Left colon (tissue), 2 donors: ENCODE measurements around the gene CABP5. TPM values are rescaled to one million over a fixed set of nuclear protein-coding genes. Genes with fewer than 3 reads are reported as not detected.
"Not testable (repeated sequence)": the region's sequence is repeated elsewhere in the genome, so short reads cannot be mapped to it uniquely, and the experiment has no call there.

Experiments
- ATAC-seq: fragments of 200-7000 bp; cut with Tn5 transposase; one replicate; pipeline ENCODE4 v1.9.1; 2020; ENCODE audit warnings: mild to moderate bottlenecking, moderate library complexity
- DNase-seq, 2 donors: peaks; one replicate each; pipeline ENCODE4 v3.0.0-alpha.2; 2020
- intact Hi-C, 2 donors: fragments of 100-400 bp; cut with DNase I in 1 of 2; cut with micrococcal nuclease in 1 of 2; formaldehyde crosslinking; loops; one replicate each; pipeline versions ENCODE4 v1.11.2 to v1.14.0; 2022; cut with DNase I, micrococcal nuclease
- long read RNA-seq: library from polyadenylated mRNA; unstranded; transcript quantifications from one replicate; pipeline ENCODE4 v2.0.0, GENCODE V29; 2021
- total RNA-seq, 2 donors: library from RNA; stranded (reverse); fragmentation: NEBNext Ultra II Directional; extraction: Animal tissue kit (Norgen Biotek cat#: 25700); gene quantifications; one replicate each; pipeline ENCODE4 v1.2.1, GENCODE V29; 2021
- donor health status: DM: no; HTN: no; CAD: no.
- donor health status: DM: yes; HTN: yes; CAD: no.

Gene CABP5
- total RNA-seq: not detected
- long read RNA-seq: 0 reads

- DNase-seq (no peak), ATAC-seq (no peak)
- intact Hi-C loops: no loop called here
Measured at GRCh38 chr19:48043675-48044258, at the start of gene CABP5. TSS of gene CABP5 (minus strand) at chr19:48044079. CDS start at chr19:48043922, 157 bp downstream.

GRCh38 chr19:48091111-48091718, 47.3 kb upstream of the CABP5 start:
- ATAC-seq, intact Hi-C loops, DNase-seq: not testable (repeated sequence)

DNA sequence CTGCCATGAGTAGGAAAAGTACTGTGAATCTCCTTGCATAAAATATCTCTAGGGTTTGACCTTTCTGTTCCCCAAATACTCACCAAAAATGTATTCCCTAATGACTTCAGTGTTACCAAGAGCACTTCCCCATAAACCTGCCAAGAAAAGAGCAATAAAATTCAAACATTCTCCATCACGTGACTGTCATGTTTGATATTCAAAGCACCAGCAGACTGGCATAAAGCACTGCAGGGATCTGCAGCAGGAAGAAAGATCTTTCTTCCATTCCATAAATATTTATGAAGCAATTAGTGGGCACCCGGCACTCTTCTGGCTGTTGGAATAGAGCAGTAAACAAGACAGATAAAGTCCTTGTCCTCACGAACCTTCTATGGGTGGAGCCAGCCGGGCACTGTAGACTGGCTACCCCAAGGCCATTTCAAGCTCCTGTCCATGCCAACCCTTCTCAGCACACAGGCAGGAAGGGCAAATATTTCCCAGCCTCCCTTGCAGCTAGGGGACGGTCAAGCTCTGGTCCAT, 46.5 kb upstream of the CABP5 start:
- peak; percentile 92 for ATAC-seq
- peak; percentile 34 to 37 for DNase-seq
- intact Hi-C loops: no loop called here

GRCh38 chr19:48088991-48089390, 45.1 kb upstream of the CABP5 start:
- ATAC-seq, intact Hi-C loops, DNase-seq: not testable (repeated sequence)

DNA sequence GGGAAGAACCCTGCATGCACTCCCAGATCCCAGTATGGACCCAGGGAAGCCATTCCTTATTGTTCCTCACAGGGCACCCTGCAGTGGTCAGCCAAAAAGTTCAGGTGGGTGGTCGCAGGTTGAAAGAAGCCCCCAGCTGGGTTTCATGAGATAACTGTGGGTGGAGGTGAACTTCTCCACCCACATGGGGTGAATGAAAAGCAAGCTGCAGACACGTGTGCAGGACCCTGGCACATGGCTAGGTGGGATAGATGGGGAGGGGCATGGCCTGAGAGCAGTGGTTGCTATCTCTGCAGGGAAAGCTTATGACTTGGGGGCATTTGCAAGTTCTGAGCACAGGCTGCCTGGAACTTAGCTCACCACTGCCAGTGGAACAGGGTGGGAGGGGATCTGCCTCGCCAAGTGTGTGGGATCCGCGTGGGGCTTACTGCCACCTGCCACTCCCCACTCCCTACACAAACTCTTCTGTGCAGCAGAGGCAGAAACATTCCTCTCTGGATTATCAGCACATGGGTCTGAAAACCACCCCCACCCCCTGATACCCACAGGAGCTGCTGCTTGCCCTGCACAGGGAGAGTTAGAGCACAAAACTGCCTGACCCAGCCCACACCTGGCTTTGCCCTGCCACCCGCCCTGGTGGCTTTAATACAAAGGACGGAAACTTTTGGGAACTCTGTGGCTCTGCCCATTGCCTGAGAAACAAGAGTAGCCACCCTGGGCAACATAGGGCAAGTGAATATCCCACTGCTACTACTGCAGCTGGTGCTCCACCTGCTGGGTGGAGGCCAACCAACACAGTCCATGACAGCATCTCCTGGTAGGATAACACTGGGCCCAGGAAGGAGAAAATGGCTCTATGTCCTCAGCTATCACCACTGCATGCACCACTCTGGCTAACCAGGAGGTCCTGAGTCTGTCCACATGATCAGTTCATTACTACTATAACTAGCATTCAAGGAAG, 42.3 kb upstream of the CABP5 start:
- DNase-seq: no peak
- intact Hi-C loops: no loop called here
- no peak for ATAC-seq

GRCh38 chr19:48085076-48085475, 41.2 kb upstream of the CABP5 start:
- intact Hi-C loops: no loop called here
- peak; percentile 79 for ATAC-seq
- DNase-seq: peak in 1 of 2 donors; percentile 27

DNA sequence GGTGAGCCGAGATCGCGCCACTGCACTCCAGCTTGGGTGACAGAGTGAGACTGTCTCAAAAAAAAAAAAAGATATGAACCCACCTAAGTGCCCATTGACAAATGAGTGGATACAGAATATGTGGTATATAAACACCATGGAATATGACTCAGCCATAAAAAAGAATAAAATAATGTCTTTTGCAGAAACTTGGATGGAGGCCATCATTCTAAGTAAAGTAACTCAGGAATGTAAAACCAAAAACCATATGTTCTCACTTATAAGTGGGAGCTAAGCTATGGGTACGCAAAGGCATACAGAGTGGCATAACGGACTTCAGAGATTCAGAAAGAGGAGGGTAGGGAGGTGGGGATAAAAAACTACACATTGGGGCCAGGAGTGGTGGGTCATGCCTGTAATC, 37.2 kb upstream of the CABP5 start:
- ATAC-seq: no peak
- no peak for DNase-seq
- intact Hi-C loops: no loop called here

DNA sequence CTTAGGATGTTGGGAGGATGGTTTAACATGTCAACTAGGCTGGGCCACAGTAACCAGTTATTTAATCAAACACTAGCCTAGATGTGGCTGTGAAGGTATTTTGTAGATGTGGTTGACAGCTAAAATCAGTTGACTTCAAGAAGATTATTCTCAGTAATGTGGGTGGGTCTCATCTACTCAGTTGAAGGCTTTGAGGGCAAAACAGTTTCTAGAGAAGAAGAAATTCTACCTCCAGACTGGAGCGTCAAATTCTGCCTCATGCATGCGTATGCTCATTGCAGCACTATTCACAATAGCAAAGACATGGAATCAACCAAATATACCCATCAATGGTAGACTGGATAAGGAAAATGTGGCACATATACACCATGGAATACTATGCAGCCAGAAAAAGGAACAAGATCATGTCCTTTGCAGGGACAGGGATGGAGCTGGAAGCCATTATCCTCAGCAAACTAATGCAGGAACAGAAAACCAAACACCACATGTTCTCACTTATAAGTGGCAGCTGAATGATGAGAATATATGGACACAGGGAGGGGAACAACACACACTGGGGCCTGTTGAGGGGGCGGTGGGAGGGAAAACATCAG, 26.4 kb upstream of the CABP5 start:
- DNase-seq, intact Hi-C loops, ATAC-seq: not testable (repeated sequence)

DNA sequence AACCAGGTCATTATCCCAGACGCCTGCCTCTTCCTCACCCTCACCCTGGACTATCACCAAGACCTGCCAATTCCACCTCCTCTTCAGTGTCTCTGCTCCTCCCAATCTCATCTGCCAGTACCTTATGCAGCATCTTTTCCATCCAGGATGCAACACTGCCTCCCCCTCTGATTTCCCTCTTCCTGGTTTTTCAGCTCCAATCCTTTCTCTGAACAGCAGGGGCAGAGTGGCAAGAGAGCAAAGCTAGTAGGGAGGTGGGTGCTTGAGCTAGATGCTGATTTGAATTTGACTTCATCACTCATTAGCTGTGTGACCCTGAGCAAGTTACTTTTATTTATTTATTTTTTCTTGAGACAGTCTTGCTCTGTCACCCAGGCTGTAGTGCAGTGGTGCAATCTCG, 25.6 kb upstream of the CABP5 start:
- DNase-seq: no peak
- intact Hi-C loops: no loop called here
- no peak for ATAC-seq

GRCh38 chr19:48064509-48064908, 20.6 kb upstream of the CABP5 start:
- DNase-seq (no peak), ATAC-seq (no peak)
- intact Hi-C loops: no loop called here

- intact Hi-C loops: no loop called here
- ATAC-seq (peak; percentile 65), DNase-seq (peak in 1 of 2 donors; percentile 9)
Measured at GRCh38 chr19:48061401-48062344, 17.8 kb upstream of the CABP5 start.

- intact Hi-C loops: no loop called here
- ATAC-seq (no peak), DNase-seq (no peak)
Measured at GRCh38 chr19:48060381-48060780, 16.5 kb upstream of the CABP5 start.

- ATAC-seq (no peak), DNase-seq (no peak)
- intact Hi-C loops: no loop called here
Measured at GRCh38 chr19:48059331-48059730, 15.5 kb upstream of the CABP5 start.

GRCh38 chr19:48053856-48054255, 10.0 kb upstream of the CABP5 start:
- DNase-seq: no peak
- ATAC-seq: no peak
- intact Hi-C loops: no loop called here

DNA sequence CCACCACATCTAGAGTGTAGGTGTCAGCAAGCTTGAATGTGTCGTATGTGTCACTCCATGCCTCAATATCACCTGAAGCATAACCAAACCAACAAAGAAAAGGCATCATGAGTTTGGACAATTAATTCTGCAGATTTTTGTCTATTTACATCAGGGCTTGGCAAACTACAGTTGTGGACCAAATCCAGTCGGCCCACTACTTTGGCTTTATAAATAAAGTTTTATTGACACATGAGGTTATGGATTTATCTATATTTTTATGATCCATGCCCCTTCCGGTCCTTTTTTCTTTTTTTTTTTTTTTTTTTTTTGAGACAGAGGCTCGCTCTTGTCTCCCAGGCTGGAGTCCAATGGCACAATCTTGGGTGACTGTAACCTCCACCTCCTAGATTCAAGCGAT, 9.2 kb upstream of the CABP5 start:
- no peak for DNase-seq
- ATAC-seq: no peak
- intact Hi-C loops: no loop called here

GRCh38 chr19:48051335-48052033, 7.6 kb upstream of the CABP5 start:
- DNase-seq (no peak), ATAC-seq (no peak)
- intact Hi-C loops: no loop called here

DNA sequence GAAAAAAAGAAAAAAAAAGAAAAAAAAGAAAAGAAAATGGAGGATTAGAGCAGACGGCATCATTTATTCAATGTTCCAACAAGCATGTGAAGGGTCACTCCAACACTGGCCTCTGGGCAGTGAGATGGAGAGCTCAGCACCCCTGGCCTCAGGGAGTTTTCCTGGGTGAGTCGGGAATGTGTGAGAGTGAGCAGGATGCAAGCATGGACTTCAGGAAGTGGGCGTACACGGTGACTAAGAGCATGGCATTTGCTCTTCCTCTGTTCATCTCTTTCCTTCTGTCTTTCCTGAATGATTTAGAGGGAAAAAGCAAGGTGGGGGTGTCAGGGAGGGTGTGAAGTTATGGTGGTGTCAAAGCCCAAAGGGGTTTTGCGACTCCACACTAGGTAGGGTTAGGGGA, 682 bp upstream of the CABP5 start:
- intact Hi-C loops: no loop called here
- ATAC-seq: no peak
- DNase-seq: no peak
